Uterus (tissue), 4 donors: ENCODE measurements around the gene BBX. TPM values are rescaled to one million over a fixed set of nuclear protein-coding genes. Genes with fewer than 3 reads are reported as not detected.

ENCODE experiments used
- DNase-seq, 2 donors: peaks; one replicate each; pipeline ENCODE4 v3.0.0-alpha.2; 2019 to 2020
- H3K27ac ChIP-seq, 2 donors: fragments of 200-600 bp; sonication (generic); 1 replicate in 1 of 2; 2 replicates in 1 of 2; pipeline ENCODE4 v1.5.1; 2016 to 2018
- H3K27me3 ChIP-seq, 2 donors: fragments of 200-600 bp; sonication (generic); one replicate each; pipeline ENCODE4 v1.5.1; 2018 to 2019; ENCODE audit warnings: control low read depth in 1 of 2
- H3K36me3 ChIP-seq, 2 donors: fragments of 200-600 bp; sonication (generic); one replicate each; pipeline ENCODE4 v1.5.1; 2019; ENCODE audit warnings: control low read depth in 1 of 2
- H3K4me1 ChIP-seq, 2 donors: fragments of 200-600 bp; sonication (generic); one replicate each; pipeline ENCODE4 v1.5.1; 2018 to 2019; ENCODE audit warnings: control low read depth in 1 of 2
- H3K4me3 ChIP-seq, 2 donors: fragments of 200-600 bp; sonication (generic); 1 replicate in 1 of 2; 2 replicates in 1 of 2; pipeline ENCODE4 v1.5.1; 2018 to 2019; ENCODE audit warnings: mild to moderate bottlenecking in 1 of 2
- H3K9me3 ChIP-seq, 2 donors: fragments of 200-600 bp; sonication (generic); one replicate each; pipeline ENCODE4 v1.5.1; 2019; ENCODE audit warnings: control low read depth in 1 of 2
- POLR2A ChIP-seq, 2 donors: fragments of 450-650 bp; IDR thresholded peaks; one replicate each; pipeline ENCODE4 v1.6.1; 2016; ENCODE audit warnings: antibody characterized with exemption in 2 of 2, mild to moderate bottlenecking in 1 of 2, moderate library complexity in 1 of 2
- intact Hi-C: fragments of 100-400 bp; cut with DNase I; formaldehyde crosslinking; loops from one replicate; pipeline ENCODE4 v1.15.1; 2023; ENCODE audit warnings: low total_unique reads
- total RNA-seq, 4 donors: library from RNA; depleted of rRNA in 3 of 4; stranded (reverse); fragments of >200 nt in 3 of 4; gene quantifications; one replicate each; pipeline versions ENCODE4 v1.1.0 to v1.2.4, GENCODE V29; 2014 to 2023
- TF ChIP-seq, protein P1 (sequence below), 4 experiments: fragments of 200-600 bp in 2 of 4; fragments of 450-650 bp in 2 of 4; sonication (generic) in 2 of 4; IDR thresholded peaks; one replicate each; pipeline ENCODE4 v1.5.1; 2016 to 2019; ENCODE audit warnings: antibody characterized with exemption in 4 of 4, mild to moderate bottlenecking in 2 of 4, moderate library complexity in 1 of 4
- donor health status: DM: yes; HTN: yes; CAD: no.

The BBX gene
- total RNA-seq, 4 donors from 2014 or later, result 21.5 to 106 (median 63.8) TPM

DNA sequence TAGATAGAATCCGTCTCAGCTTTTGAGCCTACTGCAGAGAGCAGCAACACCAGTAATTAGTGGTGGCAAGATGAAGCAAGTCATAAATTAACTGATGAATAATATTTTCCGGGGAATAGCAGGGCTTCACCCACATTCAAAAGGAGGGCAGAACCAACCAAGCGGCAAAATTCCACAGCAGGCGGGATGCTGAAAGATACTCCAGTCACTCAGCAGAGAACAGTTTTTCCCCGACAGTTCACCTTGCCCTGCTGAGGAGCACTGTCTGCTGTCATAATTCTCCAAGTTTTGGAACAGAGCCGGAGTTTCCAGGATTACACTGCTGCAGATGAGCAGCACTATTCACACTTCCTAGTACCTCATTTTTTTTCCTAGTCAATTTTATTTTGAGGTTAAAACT is 293.3 kb downstream of the BBX start:
- TF ChIP-seq, protein P1, sequence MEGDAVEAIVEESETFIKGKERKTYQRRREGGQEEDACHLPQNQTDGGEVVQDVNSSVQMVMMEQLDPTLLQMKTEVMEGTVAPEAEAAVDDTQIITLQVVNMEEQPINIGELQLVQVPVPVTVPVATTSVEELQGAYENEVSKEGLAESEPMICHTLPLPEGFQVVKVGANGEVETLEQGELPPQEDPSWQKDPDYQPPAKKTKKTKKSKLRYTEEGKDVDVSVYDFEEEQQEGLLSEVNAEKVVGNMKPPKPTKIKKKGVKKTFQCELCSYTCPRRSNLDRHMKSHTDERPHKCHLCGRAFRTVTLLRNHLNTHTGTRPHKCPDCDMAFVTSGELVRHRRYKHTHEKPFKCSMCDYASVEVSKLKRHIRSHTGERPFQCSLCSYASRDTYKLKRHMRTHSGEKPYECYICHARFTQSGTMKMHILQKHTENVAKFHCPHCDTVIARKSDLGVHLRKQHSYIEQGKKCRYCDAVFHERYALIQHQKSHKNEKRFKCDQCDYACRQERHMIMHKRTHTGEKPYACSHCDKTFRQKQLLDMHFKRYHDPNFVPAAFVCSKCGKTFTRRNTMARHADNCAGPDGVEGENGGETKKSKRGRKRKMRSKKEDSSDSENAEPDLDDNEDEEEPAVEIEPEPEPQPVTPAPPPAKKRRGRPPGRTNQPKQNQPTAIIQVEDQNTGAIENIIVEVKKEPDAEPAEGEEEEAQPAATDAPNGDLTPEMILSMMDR (IDR thresholded peaks at IDR 0.05), result no peak
- TF ChIP-seq POLR2A (IDR thresholded peaks at IDR 0.05), result no peak
- DNase-seq, result peak; percentile 22 to 24
- H3K4me1 ChIP-seq, result peaks cover 0 to 12% of the 10 kb centered on the region in 2 donors
- no peak overlapping the region for H3K4me3 ChIP-seq
- no peaks in the 10 kb centered on the region for H3K27me3 ChIP-seq
- H3K36me3 ChIP-seq, result no peaks in the 10 kb centered on the region
- no peak overlapping the region for H3K27ac ChIP-seq
- intact Hi-C loops, result no loop called here
- H3K9me3 ChIP-seq, result no peaks in the 10 kb centered on the region

DNA sequence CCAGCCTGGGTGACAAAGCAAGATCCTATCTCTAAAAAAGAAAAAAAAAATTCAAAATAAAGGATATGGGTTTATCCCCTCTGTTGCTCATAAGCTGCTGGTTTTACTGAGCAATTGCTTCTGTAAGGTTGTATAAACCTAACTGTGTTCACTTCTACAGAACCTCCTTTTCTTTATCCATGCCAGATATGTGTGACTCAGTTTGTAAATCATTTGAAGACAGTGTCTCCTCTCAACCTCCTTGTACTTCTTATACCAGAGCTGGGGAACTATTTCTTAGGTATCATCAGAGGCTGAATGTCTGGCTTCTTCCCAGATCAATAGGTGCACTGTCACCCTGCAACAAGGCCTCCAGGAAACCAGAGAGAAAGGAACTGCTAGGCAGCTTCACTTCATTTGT is 294.3 kb downstream of the BBX start:
- no peaks in the 10 kb centered on the region for H3K9me3 ChIP-seq
- TF ChIP-seq, protein P1 (IDR thresholded peaks at IDR 0.05), result no peak
- TF ChIP-seq POLR2A (IDR thresholded peaks at IDR 0.05), result no peak
- H3K36me3 ChIP-seq, result no peaks in the 10 kb centered on the region
- peaks cover 0 to 12% of the 10 kb centered on the region in 2 donors for H3K4me1 ChIP-seq
- H3K4me3 ChIP-seq, result no peak overlapping the region
- H3K27me3 ChIP-seq, result no peaks in the 10 kb centered on the region
- H3K27ac ChIP-seq, result no peak overlapping the region
- DNase-seq, result no peak
- intact Hi-C loops, result no loop called here

DNA sequence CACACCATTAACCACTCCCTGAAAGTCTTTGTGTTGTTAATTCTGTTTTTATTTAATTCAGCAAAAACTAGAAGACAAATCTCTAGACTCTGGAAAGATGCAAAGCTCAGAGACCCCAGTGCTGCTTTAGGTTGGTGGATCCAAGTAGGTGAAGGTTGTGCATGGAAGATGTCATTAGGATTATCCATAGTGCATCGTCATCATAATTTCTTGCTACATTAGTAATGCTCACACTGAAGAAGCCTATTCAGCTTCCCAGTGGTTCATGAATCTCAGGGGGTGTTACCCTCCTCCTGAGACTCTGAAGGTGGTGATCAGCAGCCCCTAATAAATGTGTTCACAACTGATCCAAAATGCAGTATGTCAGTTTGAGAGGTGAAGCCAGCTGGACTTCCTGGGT is 295.3 kb downstream of the BBX start:
- intact Hi-C loops, result no loop called here
- Histone ChIP-seq H3K27ac (no peak overlapping the region), H3K36me3 (no peaks in the 10 kb centered on the region), H3K4me1 (peaks cover 0 to 12% of the 10 kb centered on the region in 2 donors), H3K4me3 (no peak overlapping the region), H3K9me3 (no peaks in the 10 kb centered on the region), H3K27me3 (no peaks in the 10 kb centered on the region)
- no peak for TF ChIP-seq POLR2A (IDR thresholded peaks at IDR 0.05)
- TF ChIP-seq, protein P1 (IDR thresholded peaks at IDR 0.05), result no peak
- no peak for DNase-seq

DNA sequence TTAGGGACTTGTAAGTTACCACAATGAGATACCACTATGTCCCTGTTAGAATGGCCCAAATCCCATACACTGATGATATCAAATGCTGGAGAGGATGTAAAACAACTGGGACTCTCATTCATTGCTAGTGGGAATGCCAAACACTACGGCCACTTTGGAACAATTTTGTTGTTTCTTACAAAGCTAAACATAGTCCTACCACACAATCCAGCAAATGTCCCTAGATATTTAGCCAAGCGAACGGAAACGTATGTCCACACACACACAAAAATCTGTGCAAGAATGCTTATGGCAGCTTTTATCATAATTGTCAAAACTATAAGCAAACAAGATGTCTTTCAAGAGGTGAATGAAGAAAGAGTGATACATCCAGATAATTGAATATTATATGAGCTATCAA is 296.9 kb downstream of the BBX start:
- no peak for TF ChIP-seq POLR2A (IDR thresholded peaks at IDR 0.05)
- TF ChIP-seq, protein P1 (IDR thresholded peaks at IDR 0.05), result no peak
- Histone ChIP-seq H3K36me3 (no peaks in the 10 kb centered on the region), H3K4me1 (peaks cover 0 to 6% of the 10 kb centered on the region in 2 donors), H3K27ac (no peak overlapping the region), H3K4me3 (no peak overlapping the region), H3K27me3 (no peaks in the 10 kb centered on the region), H3K9me3 (no peaks in the 10 kb centered on the region)
- no peak for DNase-seq
- intact Hi-C loops, result no loop called here

DNA sequence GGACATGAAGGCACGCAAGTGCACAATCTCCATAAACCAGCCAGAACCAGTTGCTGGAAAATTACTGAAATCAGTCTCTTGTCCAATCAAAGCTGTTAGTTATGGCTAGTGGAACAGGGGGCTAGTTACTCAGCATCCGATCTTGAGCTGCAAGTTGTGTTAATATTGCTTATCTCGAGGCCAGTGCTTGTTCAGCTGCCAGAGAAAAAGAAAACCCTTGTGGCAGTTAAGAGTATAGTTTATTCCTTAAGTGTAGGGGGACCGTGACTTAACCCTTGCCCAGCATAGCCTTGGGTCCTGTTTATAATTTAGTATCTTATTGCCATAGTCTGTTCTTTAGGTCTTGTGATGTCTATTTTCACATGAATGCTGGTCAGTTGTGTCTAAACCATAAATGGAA is 299.5 kb downstream of the BBX start:
- no peaks in the 10 kb centered on the region for H3K9me3 ChIP-seq
- TF ChIP-seq, protein P1 (IDR thresholded peaks at IDR 0.05), result no peak
- no peak for TF ChIP-seq POLR2A (IDR thresholded peaks at IDR 0.05)
- H3K36me3 ChIP-seq, result no peaks in the 10 kb centered on the region
- no peak for DNase-seq
- no peak overlapping the region for H3K27ac ChIP-seq
- peaks cover 0 to 6% of the 10 kb centered on the region in 2 donors for H3K4me1 ChIP-seq
- intact Hi-C loops, result no loop called here
- H3K27me3 ChIP-seq, result no peaks in the 10 kb centered on the region
- no peak overlapping the region for H3K4me3 ChIP-seq
